Immature natural killer cell (primary cell): Measurements from ENCODE around the gene HOXD8. TPM values are rescaled to one million over a fixed set of nuclear protein-coding genes. Genes with fewer than 3 reads are reported as not detected.

Experiments
- DNase-seq, 3 donors: peaks; one replicate each; pipeline ENCODE4 v3.0.0; 2022; ENCODE audit warnings: mixed read lengths in 1 of 3
- H3K27ac Mint-ChIP-seq, 6 donors: one replicate each; pipeline ENCODE4 v1.8.0; 2020; ENCODE audit warnings: mixed read lengths in 6 of 6, mild to moderate bottlenecking in 5 of 6, inconsistent platforms in 4 of 6, moderate library complexity in 3 of 6
- H3K27me3 Mint-ChIP-seq, 3 donors: one replicate each; pipeline ENCODE4 v1.8.0; 2020 to 2021; ENCODE audit warnings: low read depth in 3 of 3, mild to moderate bottlenecking in 3 of 3, mixed read lengths in 3 of 3, moderate library complexity in 3 of 3, inconsistent platforms in 1 of 3
- H3K36me3 Mint-ChIP-seq, 3 donors: one replicate each; pipeline ENCODE4 v1.8.0; 2020; ENCODE audit warnings: mixed read lengths in 3 of 3, inconsistent platforms in 2 of 3, mild to moderate bottlenecking in 2 of 3
- H3K4me1 Mint-ChIP-seq, 2 donors: one replicate each; pipeline ENCODE4 v1.8.0; 2020; ENCODE audit warnings: inconsistent platforms in 2 of 2, mild to moderate bottlenecking in 2 of 2, mixed read lengths in 2 of 2, moderate library complexity in 1 of 2
- H3K4me3 Mint-ChIP-seq, 5 donors: one replicate each; pipeline ENCODE4 v1.8.0; 2020; ENCODE audit warnings: mild to moderate bottlenecking in 5 of 5, mixed read lengths in 5 of 5, inconsistent platforms in 3 of 5, moderate library complexity in 3 of 5
- H3K9me3 Mint-ChIP-seq, 6 donors: one replicate each; pipeline ENCODE4 v1.8.0; 2020; ENCODE audit warnings: mild to moderate bottlenecking in 6 of 6, mixed read lengths in 6 of 6, inconsistent platforms in 4 of 6, moderate library complexity in 3 of 6
- polyA plus RNA-seq, 3 donors: library from polyadenylated mRNA; unstranded; fragments of 300-500 nt; fragmentation: Illumina TruSeq; gene quantifications; one replicate each; pipeline ENCODE4 v1.2.3, GENCODE V29; 2021

Gene HOXD8
- polyA plus RNA-seq, 3 donors from 2014 or later = not detected

DNA sequence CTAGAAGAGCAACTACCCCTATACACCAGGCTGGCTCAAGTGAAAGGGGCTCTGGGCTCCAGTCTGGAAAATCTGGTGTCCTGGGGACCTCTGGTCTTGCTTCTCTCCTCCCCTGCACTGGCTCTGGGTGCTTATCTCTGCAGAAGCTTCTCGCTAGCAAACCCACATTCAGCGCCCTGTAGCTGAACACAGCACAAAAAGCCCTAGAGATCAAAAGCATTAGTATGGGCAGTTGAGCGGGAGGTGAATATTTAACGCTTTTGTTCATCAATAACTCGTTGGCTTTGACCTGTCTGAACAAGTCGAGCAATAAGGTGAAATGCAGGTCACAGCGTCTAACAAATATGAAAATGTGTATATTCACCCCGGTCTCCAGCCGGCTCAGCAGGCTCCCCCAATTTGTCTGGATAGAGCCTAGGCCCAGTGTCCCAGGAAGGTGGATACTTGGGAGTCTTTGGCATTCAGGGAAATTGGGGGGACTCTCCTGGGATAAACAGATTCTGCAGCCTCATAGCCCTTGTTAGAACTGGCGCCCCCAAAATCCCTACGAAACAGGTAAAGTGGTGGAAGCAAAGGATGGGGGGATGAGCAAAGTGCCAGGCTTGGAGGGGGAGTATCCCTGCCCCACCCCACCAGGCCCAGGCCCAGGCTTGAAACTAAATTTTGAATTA lies 19.4 kb downstream of the HOXD8 start:
- Mint-ChIP-seq H3K4me1 (no peaks in the 10 kb centered on the region), H3K27me3 (peaks cover 29 to 62% (median 36%) of the 10 kb centered on the region in 3 donors), H3K36me3 (peaks cover 0 to 7% (median 0%) of the 10 kb centered on the region in 3 donors), H3K4me3 (no peak overlapping the region), H3K27ac (no peak overlapping the region), H3K9me3 (peaks cover 0 to 13% (median 0%) of the 10 kb centered on the region in 6 donors)
- DNase-seq = no peak

DNA sequence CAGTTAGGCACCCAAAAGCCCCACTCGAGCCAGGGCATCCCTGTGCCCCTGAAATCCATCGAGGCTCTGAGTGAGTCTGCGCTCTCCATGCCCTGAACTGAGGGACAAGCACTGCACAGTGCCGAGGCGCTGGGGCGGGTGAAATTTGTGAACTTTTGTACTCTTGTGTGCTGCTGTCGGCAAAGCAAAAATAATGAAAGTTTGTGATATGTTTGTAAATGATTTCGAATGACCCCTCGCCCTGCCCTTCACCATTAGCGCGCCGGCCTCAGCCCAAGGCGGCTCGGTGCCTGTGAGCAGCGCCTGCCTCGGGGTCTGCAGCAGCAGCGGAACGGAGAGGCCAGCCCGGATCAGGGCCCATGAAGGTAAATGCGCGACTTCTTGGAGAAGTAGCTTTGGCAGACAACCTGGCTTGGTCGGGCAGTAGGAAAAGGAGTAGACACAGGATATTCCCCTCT lies 20.0 kb downstream of the HOXD8 start:
- peaks cover 29 to 62% (median 39%) of the 10 kb centered on the region in 3 donors for H3K27me3 Mint-ChIP-seq
- no peak for DNase-seq
- H3K36me3 Mint-ChIP-seq = peaks cover 0 to 7% (median 0%) of the 10 kb centered on the region in 3 donors
- H3K4me1 Mint-ChIP-seq = no peaks in the 10 kb centered on the region
- H3K9me3 Mint-ChIP-seq = peaks cover 0 to 13% (median 0%) of the 10 kb centered on the region in 6 donors
- H3K4me3 Mint-ChIP-seq = no peak overlapping the region
- H3K27ac Mint-ChIP-seq = no peak overlapping the region

DNA sequence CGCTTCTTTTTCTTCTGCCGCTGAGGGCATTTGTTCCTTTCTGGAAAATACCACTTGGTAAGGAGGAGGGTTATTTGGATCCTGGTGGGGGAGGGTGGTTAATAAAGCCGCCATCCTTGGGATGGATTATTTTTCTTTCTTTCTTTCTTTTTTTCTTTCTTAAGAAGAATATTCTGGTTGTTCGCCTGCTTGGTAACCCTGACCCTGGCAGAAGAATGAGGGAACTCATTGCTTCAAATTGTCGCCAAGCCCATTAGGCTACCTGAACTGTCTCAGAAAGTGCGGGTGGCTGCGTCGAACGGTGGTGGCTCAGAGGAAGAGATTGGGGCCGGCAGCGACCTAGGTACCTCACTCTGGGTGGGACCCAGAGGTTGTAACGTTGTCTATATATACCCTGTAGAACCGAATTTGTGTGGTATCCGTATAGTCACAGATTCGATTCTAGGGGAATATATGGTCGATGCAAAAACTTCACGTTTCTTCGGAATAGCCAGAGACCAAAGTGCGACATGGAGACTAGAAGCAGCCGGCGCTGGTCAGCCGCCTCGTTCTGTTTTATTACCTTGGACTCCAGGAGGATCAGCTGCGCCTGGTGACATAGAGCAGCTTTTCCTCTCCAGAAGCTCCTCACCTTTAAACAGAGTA lies 20.6 kb downstream of the HOXD8 start:
- Mint-ChIP-seq H3K4me1 (no peaks in the 10 kb centered on the region), H3K9me3 (peaks cover 0 to 13% (median 0%) of the 10 kb centered on the region in 6 donors), H3K27ac (no peak overlapping the region), H3K27me3 (peaks cover 29 to 62% (median 36%) of the 10 kb centered on the region in 3 donors), H3K36me3 (peaks cover 0 to 7% (median 0%) of the 10 kb centered on the region in 3 donors), H3K4me3 (no peak overlapping the region)
- no peak for DNase-seq

DNA sequence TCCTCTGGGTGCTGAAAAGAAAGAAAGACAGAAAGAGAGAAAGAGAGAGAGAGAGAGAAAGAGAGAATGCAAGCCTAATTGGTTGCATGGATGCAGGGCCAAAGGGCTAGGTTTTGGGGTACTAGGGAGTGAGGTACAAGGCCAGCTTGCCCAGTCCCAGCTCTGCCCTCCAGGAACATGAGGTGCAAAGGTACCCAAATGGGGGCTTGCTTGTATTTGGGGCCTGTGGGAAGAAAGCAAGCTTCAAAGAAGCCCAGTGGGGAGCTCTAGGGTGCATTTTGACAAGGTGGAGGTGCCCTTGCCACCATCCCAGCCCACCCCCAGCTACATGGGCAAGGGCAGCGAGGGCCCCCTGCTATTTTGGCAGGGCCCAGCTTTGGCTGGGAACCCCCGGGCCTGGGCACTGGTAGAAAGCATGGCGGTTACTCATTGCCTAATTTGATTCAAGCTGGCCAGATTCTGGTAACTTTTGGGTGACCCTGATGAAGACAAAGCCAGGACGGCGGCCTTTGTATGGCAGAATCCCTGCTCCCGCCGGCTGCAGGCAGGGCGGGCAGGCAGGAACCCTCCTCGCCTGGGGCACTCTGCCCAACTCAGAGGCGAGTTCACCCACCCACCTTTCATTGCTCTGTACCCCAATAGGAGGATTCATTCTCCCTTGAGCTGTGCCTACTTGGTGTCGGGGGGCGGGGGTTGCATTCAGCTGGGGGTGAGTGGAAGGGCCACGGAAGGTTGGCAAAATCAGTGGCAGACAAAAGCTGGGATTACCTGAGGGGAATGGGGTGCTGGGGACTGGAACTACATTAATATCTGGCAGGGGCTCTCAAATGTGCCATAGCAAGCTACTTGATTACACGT lies 21.3 kb downstream of the HOXD8 start:
- H3K4me1 Mint-ChIP-seq = no peaks in the 10 kb centered on the region
- H3K36me3 Mint-ChIP-seq = peaks cover 0 to 7% (median 0%) of the 10 kb centered on the region in 3 donors
- peaks cover 0 to 13% (median 0%) of the 10 kb centered on the region in 6 donors for H3K9me3 Mint-ChIP-seq
- no peak overlapping the region for H3K4me3 Mint-ChIP-seq
- H3K27me3 Mint-ChIP-seq = peaks cover 30 to 63% (median 34%) of the 10 kb centered on the region in 3 donors
- no peak for DNase-seq
- H3K27ac Mint-ChIP-seq = no peak overlapping the region

DNA sequence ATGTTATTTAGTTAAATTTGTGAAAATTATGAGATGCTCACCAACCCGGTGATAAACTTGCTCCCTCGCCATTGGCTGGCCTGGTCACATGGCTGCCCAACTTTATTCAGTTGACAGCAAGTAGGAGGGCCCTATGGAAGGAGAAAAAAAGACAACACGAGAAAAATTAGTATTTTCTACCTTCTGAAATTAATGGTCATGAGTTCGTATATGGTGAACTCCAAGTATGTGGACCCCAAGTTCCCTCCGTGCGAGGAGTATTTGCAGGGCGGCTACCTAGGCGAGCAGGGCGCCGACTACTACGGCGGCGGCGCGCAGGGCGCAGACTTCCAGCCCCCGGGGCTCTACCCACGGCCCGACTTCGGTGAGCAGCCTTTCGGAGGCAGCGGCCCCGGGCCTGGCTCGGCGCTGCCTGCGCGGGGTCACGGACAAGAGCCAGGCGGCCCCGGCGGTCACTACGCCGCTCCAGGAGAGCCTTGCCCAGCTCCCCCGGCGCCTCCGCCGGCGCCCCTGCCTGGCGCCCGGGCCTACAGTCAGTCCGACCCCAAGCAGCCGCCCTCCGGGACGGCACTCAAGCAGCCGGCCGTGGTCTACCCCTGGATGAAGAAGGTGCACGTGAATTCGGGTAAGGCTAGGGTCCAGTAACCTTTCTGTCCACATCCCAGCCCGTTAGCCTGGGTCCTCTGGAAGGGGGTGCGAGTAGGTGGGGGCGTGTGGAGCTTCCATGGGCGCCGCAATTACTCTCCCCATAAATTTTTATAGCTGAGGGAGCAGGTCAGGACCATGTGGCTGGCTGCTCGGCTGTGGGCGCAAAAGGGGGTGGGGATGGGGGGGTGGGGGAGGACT lies 22.2 kb downstream of the HOXD8 start, which contains the start of gene HOXD4:
Gene HOXD4 (plus strand): TSS at position 109 of the 846 bp plus-strand sequence. CDS start 84 bp downstream, at position 193.
- Mint-ChIP-seq H3K4me3 (no peak within 1 kb of the TSS), H3K4me1 (no peaks in the 10 kb centered on the region), H3K27ac (no peak within 1 kb of the TSS), H3K27me3 (peaks cover 28 to 62% (median 29%) of the 10 kb centered on the region in 3 donors), H3K9me3 (peaks cover 0 to 13% (median 0%) of the 10 kb centered on the region in 6 donors), H3K36me3 (peaks cover 0 to 7% (median 0%) of the 10 kb centered on the region in 3 donors)
- no peak for DNase-seq

DNA sequence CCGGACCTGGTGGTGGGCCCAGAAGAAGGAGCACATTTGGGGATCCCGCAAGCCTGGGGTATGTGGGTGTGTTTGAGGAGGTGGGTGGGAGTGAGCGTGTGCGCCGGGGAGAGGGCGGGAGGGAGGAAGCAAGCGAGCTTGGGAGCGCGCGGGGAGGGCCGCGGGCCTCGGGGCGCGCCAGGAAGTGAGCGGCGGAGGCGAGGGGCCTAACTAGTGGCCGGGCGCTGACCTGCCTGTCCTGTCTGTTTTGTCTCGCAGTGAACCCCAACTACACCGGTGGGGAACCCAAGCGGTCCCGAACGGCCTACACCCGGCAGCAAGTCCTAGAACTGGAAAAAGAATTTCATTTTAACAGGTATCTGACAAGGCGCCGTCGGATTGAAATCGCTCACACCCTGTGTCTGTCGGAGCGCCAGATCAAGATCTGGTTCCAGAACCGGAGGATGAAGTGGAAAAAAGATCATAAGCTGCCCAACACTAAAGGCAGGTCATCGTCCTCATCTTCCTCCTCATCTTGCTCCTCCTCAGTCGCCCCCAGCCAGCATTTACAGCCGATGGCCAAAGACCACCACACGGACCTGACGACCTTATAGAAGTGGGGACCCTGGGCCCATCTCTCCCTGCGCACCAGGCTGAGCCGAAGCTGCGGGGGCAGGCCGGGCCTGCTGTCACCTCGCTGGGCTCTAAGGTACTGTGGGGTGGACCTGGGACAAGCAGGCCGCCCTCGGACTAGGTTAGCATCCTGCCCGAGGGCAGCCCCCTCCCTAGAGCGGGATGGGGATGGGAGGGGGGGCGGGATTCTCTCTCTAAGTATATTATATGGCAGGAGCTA lies 23.1 kb downstream of the HOXD8 start:
- no peak overlapping the region for H3K4me3 Mint-ChIP-seq
- peaks cover 0 to 10% (median 0%) of the 10 kb centered on the region in 6 donors for H3K9me3 Mint-ChIP-seq
- H3K4me1 Mint-ChIP-seq = no peaks in the 10 kb centered on the region
- no peak overlapping the region for H3K27ac Mint-ChIP-seq
- H3K27me3 Mint-ChIP-seq = peaks cover 23 to 60% (median 26%) of the 10 kb centered on the region in 3 donors
- no peak for DNase-seq
- peaks cover 0 to 7% (median 0%) of the 10 kb centered on the region in 3 donors for H3K36me3 Mint-ChIP-seq

DNA sequence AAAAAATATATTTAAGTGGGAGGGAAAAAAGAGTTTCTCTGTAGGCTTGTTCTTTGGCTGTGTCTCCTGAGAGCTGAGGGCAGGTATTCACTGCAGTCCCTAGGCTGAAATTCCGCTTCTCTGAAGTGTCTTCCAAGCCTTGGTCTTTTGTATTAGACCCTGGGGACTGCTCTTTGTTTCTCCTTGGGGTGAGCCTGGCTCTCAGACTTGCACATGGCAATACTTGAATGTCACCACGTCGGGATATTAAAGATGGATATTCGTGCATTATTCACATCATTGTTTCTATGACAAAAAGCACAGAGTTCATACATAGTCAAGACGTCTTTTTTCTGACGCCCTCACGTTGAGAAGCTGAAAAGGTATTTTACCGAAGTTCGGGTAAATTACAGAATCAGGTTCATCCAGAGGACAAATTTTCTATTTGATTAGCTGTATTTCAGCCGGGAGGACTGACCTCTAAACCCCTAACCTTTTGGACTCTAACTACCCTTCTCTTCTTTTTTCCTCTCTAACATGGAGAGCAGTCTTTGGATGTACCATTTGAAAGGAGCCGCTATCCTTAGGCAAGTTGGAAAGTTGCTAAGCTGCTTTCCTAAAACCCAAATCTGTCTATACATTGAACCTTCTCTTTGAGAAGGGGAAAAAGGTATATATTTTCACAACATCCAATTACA lies 25.2 kb downstream of the HOXD8 start:
- Mint-ChIP-seq H3K36me3 (peaks cover 0 to 7% (median 0%) of the 10 kb centered on the region in 3 donors), H3K9me3 (peaks cover 0 to 9% (median 0%) of the 10 kb centered on the region in 6 donors), H3K27me3 (peaks cover 24 to 51% (median 30%) of the 10 kb centered on the region in 3 donors), H3K4me3 (no peak overlapping the region), H3K27ac (no peak overlapping the region), H3K4me1 (no peaks in the 10 kb centered on the region)
- DNase-seq = no peak

DNA sequence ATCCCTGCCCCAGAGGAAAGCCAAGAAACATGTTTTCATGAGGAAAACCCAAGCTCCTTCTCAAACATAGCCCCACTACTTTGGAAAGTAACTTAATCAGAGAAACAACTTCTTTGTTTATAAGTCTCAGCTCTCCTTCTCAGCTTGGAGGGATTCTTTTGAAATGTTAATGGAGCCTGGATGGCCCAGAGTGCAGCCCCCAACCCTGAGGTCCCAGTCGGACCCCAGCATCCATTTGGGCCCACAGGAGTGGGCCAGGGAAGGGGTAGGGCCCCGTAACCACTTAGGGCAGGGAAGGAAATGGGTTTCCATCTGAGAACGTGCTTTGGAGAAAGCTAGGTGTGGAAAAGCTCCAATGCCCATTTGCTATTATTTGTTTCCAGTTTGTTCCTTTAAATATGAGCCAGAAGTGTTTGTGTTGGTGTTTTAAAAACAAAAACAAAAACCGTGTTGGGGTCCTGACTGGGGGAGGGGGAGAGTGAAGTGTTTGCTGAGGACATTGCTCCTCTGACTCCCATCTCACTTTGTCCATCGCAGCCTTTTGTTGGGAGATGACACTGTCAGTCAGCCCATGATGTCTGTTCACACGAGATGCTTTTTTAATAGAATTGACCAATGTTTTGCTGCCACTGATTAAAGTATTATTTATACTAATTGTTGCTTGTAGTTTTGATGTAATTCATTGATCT lies 26.0 kb downstream of the HOXD8 start:
- Mint-ChIP-seq H3K9me3 (peaks cover 0 to 6% (median 0%) of the 10 kb centered on the region in 6 donors), H3K27me3 (peaks cover 25 to 43% (median 26%) of the 10 kb centered on the region in 3 donors), H3K27ac (no peak overlapping the region), H3K36me3 (peaks cover 0 to under 1% (median 0%) of the 10 kb centered on the region in 3 donors), H3K4me3 (no peak overlapping the region), H3K4me1 (no peaks in the 10 kb centered on the region)
- DNase-seq = no peak

DNA sequence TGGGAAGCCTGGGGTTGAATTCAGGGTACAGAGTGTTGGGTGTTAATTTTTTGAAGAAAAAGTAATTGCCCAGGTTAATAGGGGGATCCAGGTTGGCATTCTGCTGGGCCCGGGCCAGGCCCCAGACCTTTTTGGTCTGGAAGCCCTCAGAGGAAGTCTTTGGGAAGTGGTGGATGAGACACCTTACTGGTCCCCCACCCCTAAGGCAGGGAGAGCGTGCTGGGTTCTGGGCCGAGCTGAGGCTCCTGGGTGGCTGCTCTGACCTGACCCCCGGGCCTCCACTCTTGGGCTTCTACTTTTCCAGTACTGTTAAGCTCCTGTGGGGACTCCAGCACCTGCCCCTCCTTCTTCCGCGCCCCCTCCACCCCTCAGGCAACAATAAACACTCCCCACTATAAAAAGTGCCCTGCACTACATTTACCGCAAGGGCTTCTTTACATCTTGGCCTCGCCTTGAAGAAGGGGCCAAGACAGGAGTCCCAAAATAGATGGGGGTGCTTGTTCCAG lies 26.8 kb downstream of the HOXD8 start:
- Mint-ChIP-seq H3K9me3 (peaks cover 0 to 3% (median 0%) of the 10 kb centered on the region in 6 donors), H3K27ac (no peak overlapping the region), H3K27me3 (peaks cover 27 to 39% (median 27%) of the 10 kb centered on the region in 3 donors), H3K36me3 (no peaks in the 10 kb centered on the region), H3K4me1 (no peaks in the 10 kb centered on the region), H3K4me3 (no peak overlapping the region)
- DNase-seq = no peak

DNA sequence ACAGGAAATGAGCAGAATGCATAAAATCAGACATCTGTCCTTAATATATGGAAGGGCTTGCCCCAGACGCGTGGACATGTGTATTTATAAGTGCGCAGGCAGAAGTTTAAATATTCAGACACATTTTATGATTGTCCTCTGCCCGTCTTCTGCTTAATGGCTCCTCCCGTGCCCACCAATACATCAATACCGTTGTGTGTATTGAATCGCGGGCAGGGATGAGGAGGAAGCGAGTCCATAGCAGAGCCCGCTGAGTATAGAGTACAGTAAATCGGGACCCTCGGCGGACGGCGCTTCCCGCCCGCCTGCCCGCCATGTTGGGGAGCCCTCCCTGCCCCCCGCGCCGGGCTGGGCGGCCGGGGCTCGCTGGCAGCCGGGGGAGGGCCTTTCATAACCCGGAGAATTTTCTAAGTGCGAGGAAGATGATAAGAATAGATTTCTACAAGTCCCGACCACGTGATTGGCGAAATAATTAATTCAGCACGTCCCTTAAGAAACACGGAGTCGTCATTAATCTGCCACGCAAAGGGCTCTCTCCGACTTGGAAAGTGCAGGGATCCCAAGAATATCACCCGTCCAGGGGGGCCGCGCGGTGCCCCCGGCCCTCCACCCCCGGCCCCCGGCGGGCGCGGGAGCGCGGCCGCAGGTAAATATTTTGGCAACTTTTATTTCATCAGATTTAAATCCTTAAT lies 27.4 kb downstream of the HOXD8 start, which contains the start of gene HOXD3:
Gene HOXD3 (plus strand): TSS at position 501 of the 692 bp plus-strand sequence. CDS start 11,808 bp downstream, outside the sequence.
- no peaks in the 10 kb centered on the region for H3K36me3 Mint-ChIP-seq
- H3K4me3 Mint-ChIP-seq = no peak within 1 kb of the TSS
- DNase-seq = no peak
- peaks cover 0 to 6% (median 0%) of the 10 kb centered on the region in 6 donors for H3K9me3 Mint-ChIP-seq
- no peaks in the 10 kb centered on the region for H3K4me1 Mint-ChIP-seq
- H3K27ac Mint-ChIP-seq = no peak within 1 kb of the TSS
- peaks cover 27 to 40% (median 33%) of the 10 kb centered on the region in 3 donors for H3K27me3 Mint-ChIP-seq
